HG02759 (cell line): ENCODE results near the gene SOD3.

Experiments used
- ATAC-seq: cut with Tn5 transposase; IDR thresholded peaks from one replicate; pipeline ENCODE4 v1.9.1; 2021; ENCODE audit warnings: mild to moderate bottlenecking, moderate library complexity; ENCODE audit not compliant: unreplicated experiment

Gene SOD3

GRCh38 chr4:24840362-24840761, 45.0 kb downstream of the SOD3 start:
- ATAC-seq, result no peak

GRCh38 chr4:24840826-24841543, 45.6 kb downstream of the SOD3 start:
- ATAC-seq, result no peak

GRCh38 chr4:24842356-24842755, 47.0 kb downstream of the SOD3 start:
- ATAC-seq, result no peak

DNA sequence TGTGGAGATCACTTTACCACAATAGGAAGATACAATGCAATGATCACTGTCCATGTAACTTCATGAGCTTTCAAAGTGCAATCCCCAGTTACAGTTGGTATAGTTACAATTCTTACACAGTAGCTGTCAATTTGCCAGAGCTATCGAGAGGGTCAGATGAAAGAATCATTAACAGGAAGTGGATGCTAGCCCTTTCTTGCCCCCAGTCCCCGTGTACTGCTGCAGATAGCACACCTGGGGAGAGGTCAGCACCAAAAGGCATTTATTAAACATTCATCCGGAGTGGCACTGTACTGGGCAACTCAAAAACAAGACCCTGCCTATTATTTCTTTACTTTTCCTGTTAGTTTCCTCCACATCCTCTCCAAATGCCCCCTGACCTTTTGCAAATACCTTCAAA, 47.7 kb downstream of the SOD3 start:
- no peak for ATAC-seq

DNA sequence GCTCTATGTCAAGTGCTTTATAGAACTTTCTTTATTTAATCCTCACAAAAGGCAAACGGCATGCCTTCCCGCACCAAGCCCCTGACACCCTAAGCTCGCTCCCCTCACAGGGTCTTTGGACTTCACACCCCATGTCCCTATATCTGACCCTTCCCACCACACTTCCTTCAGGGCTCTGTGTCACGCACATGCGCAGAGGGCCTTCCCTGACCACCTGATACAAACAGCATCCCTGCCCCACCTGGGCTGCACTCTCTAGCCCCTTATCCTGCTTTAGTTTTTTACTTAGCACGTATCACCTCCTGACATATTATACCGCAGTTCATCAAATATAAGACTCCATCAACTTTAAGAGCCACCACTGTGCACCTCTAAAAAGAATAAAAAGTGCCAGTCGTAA, 49.8 kb downstream of the SOD3 start:
- no peak for ATAC-seq

GRCh38 chr4:24845902-24846301, 50.5 kb downstream of the SOD3 start:
- ATAC-seq, result no peak

GRCh38 chr4:24846716-24847115, 51.3 kb downstream of the SOD3 start:
- ATAC-seq, result no peak

- no peak for ATAC-seq
Measured at GRCh38 chr4:24849351-24849750, 54.0 kb downstream of the SOD3 start.

DNA sequence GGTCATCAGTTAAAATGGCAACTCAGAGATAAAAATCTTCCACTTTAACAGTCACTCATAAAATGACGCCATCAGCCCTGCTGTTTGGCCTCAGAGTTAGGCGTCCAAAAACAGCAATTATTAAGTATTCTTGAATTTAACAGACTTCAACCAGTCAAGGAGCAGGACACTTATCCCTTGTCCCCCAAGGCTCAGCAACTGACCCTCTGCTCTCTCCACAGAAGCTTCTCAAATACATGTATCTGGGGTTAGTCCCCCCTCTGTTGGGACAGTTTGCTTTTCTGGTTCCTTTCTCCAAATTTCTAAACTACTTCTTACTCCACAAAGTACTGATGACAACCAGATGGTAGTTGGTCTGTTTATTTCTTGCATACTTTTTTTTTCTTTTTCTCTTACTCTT, 54.4 kb downstream of the SOD3 start:
- ATAC-seq, result no peak
